ENCODE data around the gene MICALL2.

MICALL2 gene

DNA sequence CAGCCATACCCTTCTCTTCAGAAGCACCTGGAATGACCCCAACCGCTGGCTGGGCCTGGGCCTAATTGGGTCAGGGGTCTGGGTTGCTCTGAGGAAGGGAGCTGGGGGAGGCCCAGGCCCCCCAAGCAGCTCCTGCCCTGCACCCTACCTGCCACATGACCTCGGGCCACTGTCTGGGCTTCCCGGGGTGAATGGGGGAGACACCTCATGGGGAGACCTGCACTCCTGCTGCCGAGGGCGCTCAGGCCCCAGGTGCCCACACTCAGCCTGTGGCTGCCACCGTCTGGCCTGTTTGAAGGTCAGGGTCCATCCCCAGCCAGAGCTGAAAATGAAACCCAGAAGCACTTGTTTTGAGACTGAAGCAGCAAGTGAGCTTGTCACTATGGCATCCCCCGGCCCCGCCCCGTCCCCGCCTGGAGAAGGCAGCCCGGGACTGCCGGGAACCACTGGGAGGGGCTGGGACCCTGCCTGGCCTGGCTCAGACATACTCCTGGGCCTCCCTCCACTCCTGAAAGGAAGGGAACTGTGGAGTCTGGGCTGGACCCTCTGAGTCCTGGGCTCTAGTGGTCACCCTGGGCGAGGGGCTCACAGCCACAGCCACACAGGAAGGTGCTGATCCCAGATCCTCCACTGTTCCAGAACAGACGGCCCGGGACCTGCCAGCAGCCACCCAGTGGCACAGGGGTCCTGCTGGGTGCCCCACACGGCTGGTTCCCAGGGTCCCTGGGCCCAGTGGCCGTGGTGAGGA, 7.4 kb upstream of the MICALL2 start:
- H3K27ac ChIP-seq, result no peak overlapping the region
- TF ChIP-seq, protein P1, sequence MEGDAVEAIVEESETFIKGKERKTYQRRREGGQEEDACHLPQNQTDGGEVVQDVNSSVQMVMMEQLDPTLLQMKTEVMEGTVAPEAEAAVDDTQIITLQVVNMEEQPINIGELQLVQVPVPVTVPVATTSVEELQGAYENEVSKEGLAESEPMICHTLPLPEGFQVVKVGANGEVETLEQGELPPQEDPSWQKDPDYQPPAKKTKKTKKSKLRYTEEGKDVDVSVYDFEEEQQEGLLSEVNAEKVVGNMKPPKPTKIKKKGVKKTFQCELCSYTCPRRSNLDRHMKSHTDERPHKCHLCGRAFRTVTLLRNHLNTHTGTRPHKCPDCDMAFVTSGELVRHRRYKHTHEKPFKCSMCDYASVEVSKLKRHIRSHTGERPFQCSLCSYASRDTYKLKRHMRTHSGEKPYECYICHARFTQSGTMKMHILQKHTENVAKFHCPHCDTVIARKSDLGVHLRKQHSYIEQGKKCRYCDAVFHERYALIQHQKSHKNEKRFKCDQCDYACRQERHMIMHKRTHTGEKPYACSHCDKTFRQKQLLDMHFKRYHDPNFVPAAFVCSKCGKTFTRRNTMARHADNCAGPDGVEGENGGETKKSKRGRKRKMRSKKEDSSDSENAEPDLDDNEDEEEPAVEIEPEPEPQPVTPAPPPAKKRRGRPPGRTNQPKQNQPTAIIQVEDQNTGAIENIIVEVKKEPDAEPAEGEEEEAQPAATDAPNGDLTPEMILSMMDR (conservative IDR thresholded peaks at IDR 0.05), result no peak
- no peak for TF ChIP-seq ZFX (IDR thresholded peaks at IDR 0.05)

DNA sequence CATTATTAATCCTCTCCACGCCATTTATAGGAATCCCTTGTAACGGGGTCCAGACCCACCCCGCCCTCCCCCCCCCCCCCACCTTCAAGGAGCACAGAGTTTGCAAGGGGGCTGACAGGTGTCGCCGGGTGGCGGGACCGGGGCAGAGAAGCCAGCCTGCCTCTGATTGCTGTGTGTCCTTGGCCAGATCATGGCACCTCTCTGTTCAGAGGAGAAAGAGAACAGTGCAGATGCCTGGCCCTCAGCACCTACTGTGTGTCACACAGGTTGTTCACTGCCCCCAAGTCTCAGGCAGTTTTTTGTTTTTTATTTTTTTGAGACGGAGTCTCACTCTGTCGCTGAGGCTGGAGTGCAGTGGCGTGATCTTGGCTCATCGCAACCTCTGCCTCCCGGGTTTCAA, 5.4 kb upstream of the MICALL2 start:
- no peak overlapping the region for H3K27ac ChIP-seq
- TF ChIP-seq, protein P1 (conservative IDR thresholded peaks at IDR 0.05), result no peak
- no peak for TF ChIP-seq ZFX (IDR thresholded peaks at IDR 0.05)

DNA sequence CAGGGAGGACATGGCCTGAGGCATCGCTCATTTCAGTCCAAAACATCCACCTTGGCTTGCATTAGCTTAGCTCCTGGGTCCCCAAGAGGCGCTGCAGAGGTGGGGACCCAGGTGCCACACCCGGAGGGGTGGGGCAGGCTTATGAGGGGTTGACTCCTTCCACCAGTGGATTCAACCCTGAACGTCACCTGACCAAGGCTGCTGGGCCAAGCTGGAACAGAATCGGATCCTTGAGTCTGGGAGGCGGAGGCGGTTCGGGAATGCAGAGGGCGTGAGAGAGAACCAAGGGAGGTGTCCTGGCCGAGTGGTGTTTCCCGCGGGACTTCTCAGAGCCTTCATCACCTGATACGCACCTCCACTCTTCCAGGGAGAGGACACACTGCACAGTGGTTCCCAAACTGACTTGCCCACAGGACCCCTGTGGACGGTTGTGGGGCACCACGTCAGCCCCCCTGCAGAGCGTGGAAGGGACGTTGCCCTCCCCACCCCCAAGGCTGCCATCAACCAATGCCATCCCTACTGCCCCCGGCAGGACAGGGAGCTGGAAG, 4.5 kb upstream of the MICALL2 start:
- no peak overlapping the region for H3K27ac ChIP-seq

DNA sequence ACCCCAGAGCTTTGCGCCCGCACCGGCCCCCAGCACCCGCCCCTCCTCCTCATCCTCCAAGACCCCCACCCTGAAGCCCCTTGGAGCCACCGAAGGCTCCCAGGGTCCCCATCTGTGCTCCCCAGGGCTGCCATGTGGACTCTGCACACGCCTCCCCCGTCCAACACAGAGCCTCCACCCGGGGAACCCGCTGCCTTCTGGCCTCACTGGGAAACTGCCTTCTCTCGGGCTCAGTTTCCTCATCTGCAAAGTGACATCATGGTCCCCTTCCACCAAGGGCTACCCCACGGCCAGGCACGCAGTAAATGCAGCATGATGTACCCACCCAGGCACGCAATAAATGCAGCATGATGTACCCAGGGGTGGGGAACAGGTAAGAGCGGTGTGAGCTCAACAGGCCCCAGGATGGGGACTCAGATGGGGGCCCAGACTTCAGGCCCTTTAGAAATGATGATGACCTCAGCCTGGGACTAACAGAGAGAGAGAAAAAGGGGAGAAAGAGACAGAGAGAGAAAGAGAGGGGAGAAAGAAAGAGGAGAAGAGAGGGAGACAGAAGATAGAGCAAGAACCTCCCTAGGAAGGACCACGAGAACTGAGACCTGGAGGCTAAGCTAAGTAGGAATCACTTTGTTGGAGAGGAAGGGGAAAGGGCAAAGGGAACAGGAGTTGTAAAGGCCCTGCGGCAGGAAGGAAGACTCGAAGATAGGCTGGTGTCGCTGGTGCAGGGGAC, 2.5 kb upstream of the MICALL2 start:
- H3K27ac ChIP-seq, result no peak overlapping the region
- TF ChIP-seq, protein P1 (conservative IDR thresholded peaks at IDR 0.05), result no peak
- TF ChIP-seq ZFX (IDR thresholded peaks at IDR 0.05), result no peak

More for the DNA sequence above, 4.5 kb upstream of the MICALL2 start:
- TF ChIP-seq, protein P1 (conservative IDR thresholded peaks at IDR 0.05), result no peak
- TF ChIP-seq ZFX (IDR thresholded peaks at IDR 0.05), result no peak

DNA sequence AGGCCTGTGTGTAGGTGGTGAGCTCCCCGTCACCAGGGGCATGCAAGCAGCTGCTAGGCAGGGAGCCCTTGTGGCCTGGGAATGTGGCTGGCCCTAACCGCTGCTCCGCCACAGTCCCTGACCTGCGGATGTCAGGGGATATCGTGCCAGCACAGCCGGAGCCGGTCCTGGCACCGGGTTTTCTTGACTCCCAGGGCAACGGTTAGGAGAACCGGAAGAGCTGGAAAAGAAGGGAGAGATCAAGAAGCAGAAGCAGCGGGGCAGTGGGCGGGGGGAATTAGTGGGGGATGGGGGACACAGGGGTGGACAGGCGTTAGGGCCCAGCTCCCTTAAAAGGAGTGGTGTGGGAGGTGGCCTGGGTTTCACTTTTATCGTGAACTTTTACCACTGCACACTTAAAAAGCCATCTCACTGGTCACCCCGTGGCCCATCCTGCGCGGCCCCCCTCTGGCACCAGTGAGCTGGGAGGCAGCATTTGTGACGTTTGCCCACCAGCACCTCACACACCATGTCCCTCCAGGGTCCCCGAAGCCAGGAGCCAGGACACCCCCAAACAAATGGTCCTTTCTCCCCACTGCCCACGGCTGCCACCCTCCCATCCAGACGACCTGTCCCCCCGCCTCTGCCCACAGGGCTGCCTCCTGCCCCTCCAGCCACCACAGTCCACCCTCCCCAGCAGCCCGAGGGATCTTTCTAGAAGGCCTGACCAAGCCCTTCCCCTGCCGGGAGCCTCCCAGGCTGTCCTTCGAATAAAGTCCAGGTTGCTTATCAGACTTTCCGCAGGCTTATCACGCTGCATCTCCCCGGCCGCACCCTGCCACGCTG, 1.8 kb upstream of the MICALL2 start:
- no peak for TF ChIP-seq ZFX (IDR thresholded peaks at IDR 0.05)
- TF ChIP-seq, protein P1 (conservative IDR thresholded peaks at IDR 0.05), result no peak
- peak overlapping the region; percentile 48 for H3K27ac ChIP-seq

DNA sequence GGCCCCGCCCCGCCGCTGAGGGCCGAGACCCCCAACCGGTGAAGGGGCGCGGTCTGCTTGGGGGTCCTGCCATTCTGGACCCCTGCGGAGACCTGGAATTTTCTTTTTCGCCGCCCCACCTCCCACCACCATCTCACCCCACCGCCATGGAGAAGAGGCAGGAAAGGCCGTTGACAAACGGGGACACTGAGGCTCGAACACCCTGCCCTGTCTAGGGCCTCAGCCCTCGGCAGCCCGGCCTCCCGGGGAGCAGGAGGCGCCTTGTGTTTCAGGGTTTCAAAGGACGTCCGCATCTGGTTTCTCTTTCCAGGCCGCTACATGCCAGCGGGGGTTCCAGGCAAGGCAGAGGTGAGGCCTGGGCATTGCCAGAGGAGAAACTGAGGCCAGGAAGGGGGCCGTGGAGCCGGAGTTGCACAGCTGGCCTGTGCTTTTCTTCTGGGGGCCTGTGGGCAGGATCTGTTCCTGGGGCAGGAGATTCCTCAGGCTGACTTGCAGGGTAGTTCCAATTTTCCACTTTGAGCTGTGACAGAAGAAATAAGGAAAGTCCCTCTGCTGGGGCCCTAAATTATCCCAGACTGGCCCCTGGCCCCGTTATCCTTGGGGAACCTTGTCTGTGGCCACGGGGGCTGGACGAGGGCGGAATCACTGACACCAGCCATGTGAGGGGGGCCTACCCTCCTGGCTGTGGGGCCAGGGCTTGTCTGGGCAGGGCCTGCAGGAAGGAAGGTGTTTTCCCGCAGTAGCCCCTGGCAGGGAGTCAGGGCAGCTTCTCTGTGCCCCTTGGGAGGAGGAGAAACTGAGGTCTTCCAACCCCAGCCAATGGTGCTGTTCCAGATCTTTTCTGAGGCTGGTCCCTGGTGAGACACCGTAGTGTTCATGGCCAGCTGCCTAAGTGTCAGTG, 900 bp upstream of the MICALL2 start:
- no peak for TF ChIP-seq ZFX (IDR thresholded peaks at IDR 0.05)
- TF ChIP-seq, protein P1 (conservative IDR thresholded peaks at IDR 0.05), result no peak
- H3K27ac ChIP-seq, result peak overlapping the region; percentile 48

All from C4-2B (cell line).